ENCODE data around the gene PRG3.

PRG3 gene

DNA sequence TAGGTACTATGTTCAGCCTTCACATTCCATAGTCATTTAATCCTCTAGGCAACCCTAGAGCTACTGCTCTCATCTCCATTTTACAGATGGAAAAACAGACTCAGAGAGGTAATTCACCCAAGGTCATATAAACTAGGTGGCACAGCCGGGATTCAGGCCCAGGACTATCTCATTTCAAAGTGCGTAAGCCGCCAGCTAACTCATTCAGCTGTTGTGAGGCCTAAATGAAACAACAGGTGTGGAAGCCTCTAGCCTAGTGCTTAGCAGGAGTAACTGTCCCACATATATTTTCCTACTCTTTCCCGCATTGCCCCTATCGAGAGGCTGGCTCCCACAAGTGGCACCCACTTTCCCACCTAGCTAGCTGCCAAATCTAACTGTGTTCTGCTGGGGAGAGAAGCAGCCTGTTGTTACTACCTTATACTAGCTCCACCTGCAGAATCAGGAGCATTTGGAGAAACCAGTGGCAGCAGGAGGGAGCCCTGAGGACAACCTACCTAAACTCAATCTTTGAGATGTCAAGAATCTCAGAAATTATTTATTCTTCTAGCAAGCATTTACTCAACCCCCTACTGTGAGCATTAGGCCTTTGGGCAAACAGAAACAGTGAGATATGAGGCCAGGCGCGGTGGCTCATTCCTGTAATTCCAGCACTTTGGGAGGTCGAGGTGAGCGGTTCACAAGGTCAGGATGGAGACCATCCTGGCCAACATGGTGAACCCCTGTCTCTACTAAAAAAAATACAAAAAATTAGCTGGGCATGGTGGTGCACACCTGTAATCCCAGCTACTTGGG is 20.9 kb downstream of the PRG3 start:
- no peak for DNase-seq (ENCODE audit: low read depth in 2 of 2)

DNA sequence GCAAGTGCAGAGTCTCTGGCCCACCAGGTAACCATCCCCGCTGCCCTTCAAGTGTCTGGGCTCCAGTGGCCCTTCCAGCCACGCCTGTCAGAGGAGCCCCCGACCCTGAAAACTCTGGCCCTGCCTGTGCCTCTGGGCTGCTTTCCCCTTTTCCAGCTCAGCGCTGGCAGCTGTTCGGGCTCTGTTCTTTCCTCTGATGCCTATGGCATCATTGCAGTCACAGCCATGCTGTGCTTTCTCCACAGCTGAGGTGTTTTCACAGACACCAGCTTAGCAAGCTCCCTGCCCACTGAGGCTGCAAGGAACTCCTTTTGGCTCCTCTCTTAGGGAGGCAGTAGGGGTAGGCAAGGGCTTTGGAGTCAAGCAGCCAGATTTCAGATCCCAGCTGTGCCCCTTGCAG is 21.6 kb downstream of the PRG3 start:
- DNase-seq (ENCODE audit: low read depth in 2 of 2): no peak

DNA sequence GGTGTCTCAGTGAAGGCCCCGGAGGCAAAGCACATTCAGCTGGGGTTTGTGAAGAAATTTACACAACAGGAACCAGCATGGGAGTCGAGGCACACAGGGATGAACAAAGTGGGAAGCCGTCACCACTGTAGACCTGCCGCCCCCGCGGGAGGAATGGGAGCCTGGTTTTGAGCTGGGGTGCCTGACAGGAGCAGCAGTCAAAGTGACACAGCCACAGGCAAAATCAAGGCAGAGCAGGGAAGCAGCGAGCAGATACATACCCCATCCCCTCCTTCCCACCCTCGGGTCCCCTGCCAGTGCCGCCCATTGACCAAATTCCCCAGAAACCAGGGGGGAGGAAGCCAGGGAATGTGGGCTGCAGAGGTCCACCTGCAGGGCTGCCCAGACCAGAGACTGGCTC is 22.0 kb downstream of the PRG3 start:
- no peak for DNase-seq (ENCODE audit: low read depth in 2 of 2)

DNA sequence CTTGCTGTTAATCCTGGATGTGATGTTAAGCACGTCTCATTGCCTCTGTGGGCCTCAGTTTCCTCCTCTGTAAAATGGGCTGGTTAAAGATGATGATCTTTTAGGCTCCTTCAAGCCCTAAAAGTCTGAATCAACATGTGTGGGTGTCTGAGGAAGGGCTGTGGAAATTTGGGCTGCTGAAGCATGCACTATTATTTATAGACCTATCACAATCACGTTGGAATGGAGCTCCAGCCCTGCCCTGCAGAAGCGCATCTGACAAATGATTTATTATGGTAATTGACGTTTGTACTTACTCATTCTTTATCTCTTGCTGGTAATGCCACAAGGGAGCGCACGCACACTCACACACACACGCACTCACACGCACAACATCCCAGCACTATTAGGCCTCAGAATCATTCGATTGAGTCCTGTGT is 22.4 kb downstream of the PRG3 start:
- DNase-seq (ENCODE audit: low read depth in 2 of 2): no peak

DNA sequence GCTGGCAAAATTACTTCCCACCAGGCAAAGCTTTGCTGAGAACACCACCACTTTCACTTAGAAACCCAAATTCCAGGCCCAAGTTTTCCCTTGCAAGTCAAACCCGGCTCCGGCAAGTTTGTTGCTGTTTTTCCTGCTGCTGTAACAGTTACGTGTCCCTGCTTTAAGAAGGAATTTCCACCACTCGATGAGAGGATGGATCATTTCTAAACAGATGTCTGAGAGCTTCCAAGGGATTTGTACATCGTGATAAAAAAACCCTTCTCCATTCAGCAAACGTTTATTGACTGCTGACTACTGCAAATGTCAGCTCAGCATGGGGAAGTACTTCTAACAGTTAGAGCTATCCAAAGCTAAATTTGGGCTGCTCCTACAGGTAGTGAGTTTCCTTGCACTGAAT is 23.1 kb downstream of the PRG3 start:
- DNase-seq (ENCODE audit: low read depth in 2 of 2): no peak

DNA sequence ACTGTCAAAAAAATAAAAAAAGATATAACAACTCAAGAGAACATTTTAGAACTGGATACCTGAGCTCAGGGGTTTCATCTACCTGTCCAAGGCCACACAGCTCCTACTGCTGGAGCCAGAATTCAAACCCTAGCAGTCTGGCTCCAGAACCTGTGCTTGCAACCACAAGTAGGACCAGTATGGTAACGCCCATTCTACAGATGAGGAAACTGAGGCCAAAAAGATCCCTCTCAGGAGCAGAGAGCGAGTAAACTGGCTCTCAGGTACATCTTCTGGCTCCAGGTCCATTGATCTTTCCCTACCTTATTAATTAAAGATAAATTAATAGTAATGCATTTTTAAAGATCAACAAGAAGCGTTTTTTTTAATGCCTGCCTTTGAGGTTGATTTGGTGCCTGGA is 23.6 kb downstream of the PRG3 start:
- DNase-seq (ENCODE audit: low read depth in 2 of 2): no peak

DNA sequence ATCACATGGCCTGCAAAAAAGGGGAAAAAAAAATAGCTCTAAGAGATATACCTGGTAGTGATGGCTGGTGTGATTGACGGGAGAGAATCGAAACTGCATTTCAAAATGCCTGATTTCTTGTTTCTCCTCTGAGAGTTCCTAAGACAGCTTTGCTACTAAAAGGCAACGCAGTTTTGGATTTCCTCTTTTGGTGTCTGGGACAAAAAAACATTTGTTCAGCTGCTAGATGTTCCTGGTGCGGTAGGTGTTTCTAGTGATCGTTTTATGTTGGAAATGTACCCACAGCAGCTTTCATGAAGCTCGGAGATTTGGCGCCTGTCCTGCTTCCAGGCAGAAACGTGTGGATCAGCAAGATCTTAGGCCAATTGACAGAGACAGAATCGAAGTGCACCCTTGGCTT is 24.7 kb downstream of the PRG3 start:
- DNase-seq (ENCODE audit: low read depth in 2 of 2): no peak

DNA sequence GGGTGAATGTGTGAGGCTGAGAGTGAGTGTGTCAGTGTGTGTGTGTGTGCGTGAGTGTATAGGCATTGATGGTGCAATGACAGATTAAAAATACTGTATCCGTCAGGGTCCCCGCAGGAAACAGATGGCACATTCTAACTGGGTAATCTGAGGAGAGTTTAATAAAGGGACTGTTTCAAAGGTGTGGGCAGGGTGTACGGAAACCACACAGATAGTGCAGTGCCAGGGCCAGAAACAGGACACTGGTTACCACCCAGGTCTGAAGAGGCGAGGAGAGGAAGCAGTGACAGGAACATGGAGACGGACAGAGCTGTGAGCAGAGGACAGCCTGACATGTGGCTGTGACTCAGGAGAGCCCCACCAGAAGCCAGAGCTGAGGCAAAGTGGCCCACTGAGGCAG is 26.3 kb downstream of the PRG3 start:
- DNase-seq (ENCODE audit: low read depth in 2 of 2): no peak

DNA sequence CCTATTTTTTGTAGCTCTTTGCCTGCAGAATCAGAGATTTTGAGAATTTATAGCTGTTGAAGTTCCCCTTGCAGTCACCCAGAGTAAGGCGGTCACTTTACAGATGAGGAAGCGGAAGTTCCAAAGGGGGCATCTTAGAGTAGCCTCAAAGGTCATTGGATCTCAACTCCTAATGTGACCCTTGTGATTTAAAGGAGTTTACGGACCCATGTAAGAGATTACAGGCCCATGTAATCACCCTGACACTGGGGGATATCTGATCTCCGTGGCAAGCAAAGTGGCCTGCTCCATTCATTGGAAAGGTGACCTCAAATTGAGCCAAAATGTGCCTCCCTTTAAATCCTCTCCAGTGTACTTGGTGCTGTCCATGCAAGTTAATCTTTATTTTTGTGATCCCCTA is 27.1 kb downstream of the PRG3 start:
- DNase-seq (ENCODE audit: low read depth in 2 of 2): no peak

DNA sequence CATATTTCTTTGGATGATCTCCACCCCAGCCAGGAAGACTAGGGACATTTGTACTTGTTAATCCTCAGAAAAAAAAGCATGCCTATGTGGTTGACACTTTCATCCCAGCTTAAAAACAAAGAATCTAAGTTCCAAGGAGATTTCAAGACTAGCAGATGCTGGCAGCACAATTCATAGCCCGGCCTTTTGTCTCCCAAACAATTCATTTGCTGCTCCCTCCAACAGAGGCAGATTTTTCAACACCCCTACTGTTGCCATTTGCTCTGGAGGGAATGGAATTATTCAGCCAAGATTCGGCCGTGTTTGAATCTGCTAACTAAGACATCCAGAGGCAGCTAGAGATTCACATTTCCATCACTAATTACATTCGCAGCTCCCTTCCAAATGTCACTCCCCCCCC is 27.5 kb downstream of the PRG3 start:
- no peak for DNase-seq (ENCODE audit: low read depth in 2 of 2)

DNA sequence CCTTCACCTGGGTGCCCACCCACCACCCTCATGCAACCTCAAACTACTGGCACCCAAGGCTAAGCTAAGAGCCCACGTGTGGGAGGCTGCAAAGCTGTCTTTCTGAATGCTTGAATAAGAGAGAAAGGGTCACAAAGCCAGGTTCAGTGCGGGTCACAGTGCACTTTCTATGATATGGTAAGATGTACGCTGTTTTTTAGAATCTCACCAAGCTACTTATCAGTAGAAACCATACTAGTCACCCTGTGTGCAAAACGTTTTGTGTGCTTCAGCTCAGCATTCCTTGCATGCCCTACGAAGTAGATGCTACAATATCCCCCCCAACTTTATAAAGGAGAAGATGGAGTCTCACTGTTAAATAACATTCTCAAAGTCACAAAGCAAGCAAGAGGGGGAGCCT is 27.9 kb downstream of the PRG3 start:
- no peak for DNase-seq (ENCODE audit: low read depth in 2 of 2)

DNA sequence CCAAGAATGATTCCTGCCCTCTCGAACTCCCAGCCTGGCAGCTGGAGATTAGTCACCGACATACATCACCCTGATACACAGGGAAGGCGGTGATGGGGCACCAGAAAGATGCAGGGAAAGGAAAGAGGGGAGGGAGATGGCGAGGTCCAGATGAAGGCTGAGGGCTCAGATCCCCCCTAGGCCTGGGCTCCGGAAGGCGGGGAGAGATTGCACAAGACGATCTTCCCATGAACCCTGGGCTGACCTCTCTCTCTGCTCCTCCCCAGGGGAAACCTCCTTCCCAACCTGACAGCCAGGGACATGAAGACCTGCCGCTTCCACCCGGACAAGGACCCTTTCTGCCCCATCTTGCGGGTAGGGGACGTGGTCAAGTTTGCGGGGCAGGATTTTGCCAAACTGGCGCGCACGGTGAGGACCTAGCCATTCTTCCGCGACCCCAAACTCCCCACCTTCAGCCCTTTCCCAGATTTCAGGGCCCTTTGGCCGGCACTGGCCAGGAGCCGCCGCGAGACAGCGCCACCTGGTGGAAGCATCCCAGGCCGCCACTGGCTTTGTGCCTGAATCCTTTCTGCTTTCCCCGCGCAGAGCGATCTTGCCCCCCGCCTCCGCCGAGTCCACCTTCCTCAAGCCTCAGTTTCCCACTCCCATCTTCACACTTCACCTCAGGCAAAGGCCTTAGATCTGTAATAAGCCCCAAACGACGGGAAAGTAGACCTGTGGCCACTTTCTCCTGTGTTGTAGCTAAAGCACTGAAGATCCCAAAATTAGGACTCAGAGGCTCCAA is 31.3 kb downstream of the PRG3 start:
- peak; percentile 21 to 26 for DNase-seq (ENCODE audit: low read depth in 2 of 2)

DNA sequence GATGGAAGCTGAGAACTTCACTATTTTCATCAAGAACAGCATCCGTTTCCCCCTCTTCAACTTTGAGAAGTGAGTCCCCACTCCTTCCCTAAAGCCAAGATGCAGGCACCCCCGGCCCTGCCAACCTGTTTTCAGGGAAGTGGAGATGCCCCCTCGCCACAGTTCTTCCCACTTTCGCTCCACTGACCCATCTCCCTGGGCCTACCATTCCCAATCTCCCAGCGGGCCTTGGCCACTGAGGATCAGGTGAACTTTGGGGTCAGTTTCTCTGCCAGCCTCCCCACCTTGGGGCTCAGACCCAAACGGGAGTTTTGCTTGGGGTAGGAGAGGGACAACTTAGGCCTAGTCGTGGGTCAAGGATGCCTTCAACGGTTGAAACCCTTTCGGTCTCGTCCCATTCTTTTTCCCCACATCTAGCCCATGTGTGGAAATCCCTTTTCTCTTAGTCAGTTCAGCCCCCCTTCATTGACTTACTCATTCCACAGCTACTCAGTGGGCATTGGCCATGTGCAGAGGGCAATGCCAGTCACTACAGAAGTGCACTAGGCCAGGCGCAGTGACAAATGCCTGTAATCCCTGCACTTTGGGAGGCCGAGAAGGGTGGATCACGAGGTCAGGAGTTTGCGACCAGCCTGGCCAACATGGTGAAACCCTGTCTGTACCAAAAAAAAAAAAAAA is 32.2 kb downstream of the PRG3 start:
- no peak for DNase-seq (ENCODE audit: low read depth in 2 of 2)

DNA sequence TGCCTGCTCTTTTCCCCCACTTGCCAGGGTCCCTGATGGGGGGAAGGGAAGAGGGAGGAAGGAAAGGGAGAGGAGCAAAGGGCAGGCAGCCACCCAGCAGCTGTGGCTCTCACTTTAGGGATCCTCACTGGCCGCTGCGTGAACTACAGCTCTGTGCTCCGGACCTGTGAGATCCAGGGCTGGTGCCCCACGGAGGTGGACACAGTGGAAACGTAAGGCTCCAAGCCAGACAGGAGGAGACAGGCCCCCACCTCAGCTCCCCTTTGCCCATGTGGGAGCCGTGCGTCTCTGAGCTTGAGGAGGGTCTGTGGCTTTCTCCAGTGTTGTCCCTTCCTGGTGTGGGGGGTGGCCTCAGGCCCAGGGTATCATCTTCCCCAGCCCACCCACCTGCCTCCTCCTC is 32.9 kb downstream of the PRG3 start:
- no peak for DNase-seq (ENCODE audit: low read depth in 2 of 2)

DNA sequence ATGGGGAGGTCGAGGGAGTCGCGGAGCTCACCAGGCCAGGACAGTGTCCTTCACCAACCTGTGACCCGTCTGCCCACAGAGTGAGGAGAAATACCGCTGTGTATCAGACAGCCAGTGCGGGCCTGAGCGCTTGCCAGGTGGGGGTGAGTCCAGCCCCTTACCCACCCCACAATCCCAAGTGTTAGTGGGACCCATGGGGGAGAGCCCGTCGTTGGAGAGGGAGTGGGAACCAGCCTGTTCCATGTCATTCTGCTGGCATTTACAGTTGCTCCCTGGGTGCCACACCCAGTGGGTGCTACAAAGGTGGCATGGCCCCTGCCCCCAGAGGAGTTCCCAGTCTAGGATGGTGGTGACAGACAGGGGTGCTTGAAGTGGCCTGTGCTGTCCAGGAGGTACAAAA is 33.6 kb downstream of the PRG3 start:
- DNase-seq (ENCODE audit: low read depth in 2 of 2): no peak

DNA sequence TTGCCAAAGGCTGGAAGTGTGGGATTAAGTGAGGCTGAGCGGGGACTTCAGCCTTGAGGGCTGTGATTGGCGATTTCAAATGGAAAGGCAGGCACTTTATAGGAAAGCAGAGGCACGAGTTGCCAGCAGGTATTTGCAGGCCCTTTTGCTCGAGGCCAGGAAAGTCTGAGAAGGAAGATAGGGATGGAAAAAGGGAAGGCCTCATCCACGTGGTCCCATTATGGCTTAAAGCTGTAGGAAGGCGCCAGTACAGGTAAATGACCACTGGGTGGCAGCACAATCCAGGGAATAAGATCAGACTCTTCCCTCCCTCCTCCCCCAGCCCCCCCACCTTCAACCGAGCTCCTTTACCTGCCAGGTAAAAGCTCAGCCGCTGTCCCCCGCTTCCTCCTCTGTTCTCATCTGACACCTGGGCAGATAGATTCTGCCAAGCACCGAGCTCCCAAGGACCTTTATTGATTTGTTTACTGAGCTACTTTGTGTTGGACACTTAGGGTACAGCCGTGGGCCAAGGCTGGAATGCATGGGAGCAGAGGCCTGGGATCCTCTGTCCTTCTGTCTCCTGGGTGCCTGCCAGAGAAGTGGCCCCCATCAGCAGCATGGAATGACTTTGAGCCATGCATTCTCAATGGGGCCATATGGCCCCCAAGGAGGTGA is 35.3 kb downstream of the PRG3 start:
- peak in 1 of 2 donors; percentile 60 for DNase-seq (ENCODE audit: low read depth in 2 of 2)

DNA sequence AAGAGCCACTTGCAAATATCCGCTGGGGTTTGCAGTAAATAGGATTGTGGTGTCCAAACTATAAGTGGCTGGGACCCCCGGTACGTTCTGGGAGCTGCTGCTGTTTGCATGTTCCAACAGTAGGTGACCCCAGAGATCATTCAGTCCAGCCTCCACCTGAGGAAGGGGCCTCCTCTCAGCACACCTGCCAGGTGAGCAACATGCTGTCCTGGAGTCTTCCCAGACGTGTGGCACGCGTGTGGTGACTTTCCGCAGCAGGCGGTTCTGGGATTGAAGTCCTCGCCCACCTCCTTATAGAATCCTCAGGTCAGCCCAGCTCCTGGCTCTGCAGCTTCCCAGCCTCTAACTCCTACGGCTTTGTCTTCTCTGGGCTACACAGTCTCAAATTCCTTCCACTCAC is 36.1 kb downstream of the PRG3 start:
- no peak for DNase-seq (ENCODE audit: low read depth in 2 of 2)

DNA sequence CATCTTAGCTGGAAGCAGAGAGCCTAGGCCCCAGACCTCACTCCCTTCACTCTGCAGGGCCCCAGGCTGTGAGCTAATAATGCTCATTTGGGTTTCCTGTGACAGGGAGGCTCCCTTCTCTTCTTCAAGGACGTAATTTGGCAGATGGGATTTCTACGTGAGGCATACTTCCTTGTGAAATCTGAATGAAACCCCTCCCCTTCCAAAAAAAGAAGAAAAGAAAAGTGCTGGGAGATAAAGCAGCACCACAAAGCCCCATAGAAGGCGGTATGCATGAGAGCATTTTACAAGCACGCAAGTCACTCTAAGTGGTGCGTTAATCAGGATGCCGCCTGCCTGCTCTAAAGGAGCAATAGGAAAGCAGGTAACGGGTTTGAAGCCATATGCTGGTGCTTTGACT is 37.1 kb downstream of the PRG3 start:
- DNase-seq (ENCODE audit: low read depth in 2 of 2): no peak

DNA sequence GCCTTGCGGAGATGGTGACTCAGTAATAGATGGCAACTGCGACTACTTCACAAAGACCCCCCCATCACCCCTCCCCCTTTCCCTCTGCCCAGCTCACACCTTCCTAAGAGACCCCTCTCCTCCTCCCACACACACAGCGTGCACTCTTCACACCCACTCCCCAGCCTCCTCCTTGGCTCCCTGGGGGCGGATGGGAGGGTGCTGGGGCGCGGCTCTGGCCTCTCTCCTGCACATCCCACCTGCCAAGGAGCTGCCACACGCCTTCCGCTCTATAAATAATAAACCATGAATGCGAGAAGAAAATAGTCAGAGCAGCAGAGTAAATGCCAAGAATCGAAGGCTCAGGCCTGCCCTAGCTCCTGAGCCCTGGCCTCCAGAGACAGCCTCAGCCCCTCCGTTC is 38.2 kb downstream of the PRG3 start:
- DNase-seq (ENCODE audit: low read depth in 2 of 2): no peak

DNA sequence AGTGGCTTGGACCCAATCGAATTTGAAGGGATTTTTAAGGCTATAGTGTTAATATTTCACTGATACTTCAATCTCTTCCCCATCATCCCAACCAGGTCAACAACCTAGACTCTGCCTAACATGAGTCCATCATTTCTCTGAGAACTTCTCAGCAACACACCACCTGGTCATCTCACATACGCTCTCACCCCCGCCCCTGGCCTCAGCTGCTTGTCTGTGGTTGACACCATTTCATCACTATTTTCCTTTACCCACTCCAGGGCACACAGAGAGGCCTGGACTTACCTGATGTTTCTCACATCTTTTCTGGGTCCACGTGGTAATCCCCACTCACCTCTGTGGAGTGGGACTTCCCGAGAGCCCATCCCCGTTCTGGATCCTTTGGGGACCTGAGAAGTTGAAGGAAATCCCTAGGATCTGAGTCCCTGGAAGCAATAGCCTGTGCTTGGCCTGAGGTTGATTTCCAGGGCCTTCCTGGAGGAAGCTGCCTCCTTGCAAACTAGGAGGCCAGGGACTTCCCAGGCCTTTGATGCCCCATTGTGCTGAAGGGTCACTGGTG is 39.6 kb downstream of the PRG3 start:
- DNase-seq (ENCODE audit: low read depth in 2 of 2): no peak

DNA sequence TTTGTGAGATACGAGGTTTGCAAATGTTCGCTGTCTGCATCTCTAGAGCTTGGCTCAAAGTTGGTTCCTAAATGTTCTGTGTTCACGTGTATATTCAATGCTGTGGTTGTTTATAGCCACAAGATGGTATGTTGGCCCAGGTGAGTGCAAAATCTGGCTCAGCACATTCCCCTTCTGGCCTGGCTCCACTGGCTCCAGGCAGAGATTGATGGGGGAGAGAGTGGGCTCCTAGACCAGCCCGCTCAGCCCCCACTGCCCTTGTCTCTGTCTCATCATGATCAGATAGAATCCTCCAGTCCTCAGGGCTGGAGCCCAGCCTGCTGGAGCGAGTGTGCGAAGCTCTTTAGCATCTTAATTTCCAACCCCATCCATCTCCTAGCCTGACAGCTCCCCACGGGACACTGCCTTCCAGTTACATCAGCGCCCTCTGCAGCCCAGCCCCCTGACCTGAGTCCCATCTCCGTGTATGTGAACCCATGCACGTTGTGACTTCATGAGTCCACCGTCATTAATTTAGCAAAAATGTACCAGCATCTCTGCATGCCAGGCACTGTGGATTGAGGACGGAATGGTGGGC is 40.8 kb downstream of the PRG3 start:
- no peak for DNase-seq (ENCODE audit: low read depth in 2 of 2)

DNA sequence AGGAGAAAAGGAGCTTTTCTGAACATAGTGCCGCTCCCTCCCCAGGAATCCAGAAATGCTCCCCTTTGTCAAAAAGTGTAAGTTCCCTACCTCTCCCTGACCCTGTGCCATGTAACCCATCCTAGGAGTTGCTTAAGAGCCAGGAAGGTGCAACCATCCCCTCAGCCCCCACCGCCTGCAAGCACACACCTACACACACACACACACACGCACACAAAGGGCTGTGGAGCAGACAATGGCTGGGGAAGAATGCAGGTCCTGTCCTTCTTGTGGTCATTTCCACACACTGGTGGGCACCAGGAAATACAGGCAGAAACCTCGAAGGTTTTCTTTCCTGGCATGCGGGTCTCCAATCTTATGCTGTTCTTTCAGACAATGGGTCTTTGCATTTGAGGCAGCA is 41.6 kb downstream of the PRG3 start:
- no peak for DNase-seq (ENCODE audit: low read depth in 2 of 2)
